Spleen (tissue), 7 donors: ENCODE results near the gene OSM.

Experiments used
- CTCF ChIP-seq, 11 experiments: fragments of 200-600 bp in 7 of 11; fragments of 450-650 bp in 4 of 11; sonication (generic) in 4 of 11; IDR thresholded peaks in 8 of 11; conservative IDR thresholded peaks in 3 of 11; 1 replicate in 7 of 11; 2 replicates in 4 of 11; pipeline versions ENCODE4 v1.4.0 to v1.8.0; 2016 to 2021; ENCODE audit warnings: antibody characterized with exemption in 11 of 11, inconsistent platforms in 4 of 11, mild to moderate bottlenecking in 1 of 11
- POLR2A ChIP-seq, 3 donors: fragments of 450-650 bp; IDR thresholded peaks; one replicate each; pipeline ENCODE4 v1.5.1; 2017; ENCODE audit warnings: antibody characterized with exemption in 3 of 3, mild to moderate bottlenecking in 1 of 3
- donor health status: DM: no; HTN: no; CAD: no; lungs with moderate emphysema.
- donor health status: DM: no; HTN: no; CAD: no.
- donor health status: DM: no; HTN: no; CAD: no.

- no peak for TF ChIP-seq POLR2A (IDR thresholded peaks at IDR 0.05)
- no peak for TF ChIP-seq CTCF (IDR thresholded peaks at IDR 0.05 in 8 of 11, conservative IDR thresholded peaks at IDR 0.05 in 3 of 11)
These were observed 30.9 kb downstream of the OSM start for GRCh38 chr22:30235687-30236170.
